NCI-H2196 (cell line): ENCODE measurements around the gene SERINC5.
"Not testable (repeated sequence)": the region's sequence is repeated elsewhere in the genome, so short reads cannot be mapped to it uniquely, and the experiment has no call there.

Experiments used
- DNase-seq: peaks from one replicate; lab custom pipeline; 2025; ENCODE audit not compliant: unreplicated experiment; lab: John Stamatoyannopoulos, UW

Gene SERINC5

GRCh38 chr5:80201763-80202162, 54.1 kb downstream of the SERINC5 start:
- not testable (repeated sequence) for DNase-seq

- no peak for DNase-seq
Measured at GRCh38 chr5:80198920-80199319, 56.9 kb downstream of the SERINC5 start.

GRCh38 chr5:80198399-80198798, 57.4 kb downstream of the SERINC5 start:
- no peak for DNase-seq

- no peak for DNase-seq
Measured at GRCh38 chr5:80195837-80196400, 59.9 kb downstream of the SERINC5 start.

GRCh38 chr5:80194468-80194867, 61.4 kb downstream of the SERINC5 start:
- no peak for DNase-seq

- no peak for DNase-seq
Measured at GRCh38 chr5:80193401-80193800, 62.4 kb downstream of the SERINC5 start.

- no peak for DNase-seq
Measured at GRCh38 chr5:80192507-80193241, 63.2 kb downstream of the SERINC5 start.

- DNase-seq = no peak
Measured at GRCh38 chr5:80191991-80192398, 63.9 kb downstream of the SERINC5 start.

- no peak for DNase-seq
Measured at GRCh38 chr5:80191397-80191796, 64.5 kb downstream of the SERINC5 start.

- DNase-seq = no peak
Measured at GRCh38 chr5:80190960-80191359, 64.9 kb downstream of the SERINC5 start.

- no peak for DNase-seq
Measured at GRCh38 chr5:80189701-80190100, 66.1 kb downstream of the SERINC5 start.

- DNase-seq = no peak
Measured at GRCh38 chr5:80189201-80189600, 66.6 kb downstream of the SERINC5 start.

- no peak for DNase-seq
Measured at GRCh38 chr5:80187421-80188090, 68.3 kb downstream of the SERINC5 start.

- DNase-seq = not testable (repeated sequence)
Measured at GRCh38 chr5:80185535-80185934, 70.3 kb downstream of the SERINC5 start.

GRCh38 chr5:80185095-80185494, 70.8 kb downstream of the SERINC5 start:
- DNase-seq = no peak

- no peak for DNase-seq
Measured at GRCh38 chr5:80184235-80185023, 71.4 kb downstream of the SERINC5 start.

- not testable (repeated sequence) for DNase-seq
Measured at GRCh38 chr5:80183728-80184234, 72.1 kb downstream of the SERINC5 start.

- no peak for DNase-seq
Measured at GRCh38 chr5:80182809-80183580, 72.9 kb downstream of the SERINC5 start.

GRCh38 chr5:80181618-80182211, 74.1 kb downstream of the SERINC5 start:
- peak; percentile 56 for DNase-seq

GRCh38 chr5:80177236-80177635, 78.6 kb downstream of the SERINC5 start:
- DNase-seq = no peak
